Mesenteric fat pad (tissue), 1 donor: ENCODE results near the gene TMPRSS3. TPM values are rescaled to one million over a fixed set of nuclear protein-coding genes. Genes with fewer than 3 reads are reported as not detected.

Experiments
- DNase-seq: peaks from one replicate; pipeline ENCODE4 v3.0.0-alpha.2; 2020; ENCODE audit warnings: low spot score
- total RNA-seq: library from RNA; stranded (reverse); fragmentation: NEBNext Ultra II Directional; extraction: Animal tissue kit (Norgen Biotek cat#: 25700); gene quantifications from one replicate; pipeline ENCODE4 v1.2.1, GENCODE V29; 2021
- donor health status: DM: yes; HTN: yes; CAD: no.

The TMPRSS3 gene
- total RNA-seq, 1 donor from 2014 or later, result not detected

DNA sequence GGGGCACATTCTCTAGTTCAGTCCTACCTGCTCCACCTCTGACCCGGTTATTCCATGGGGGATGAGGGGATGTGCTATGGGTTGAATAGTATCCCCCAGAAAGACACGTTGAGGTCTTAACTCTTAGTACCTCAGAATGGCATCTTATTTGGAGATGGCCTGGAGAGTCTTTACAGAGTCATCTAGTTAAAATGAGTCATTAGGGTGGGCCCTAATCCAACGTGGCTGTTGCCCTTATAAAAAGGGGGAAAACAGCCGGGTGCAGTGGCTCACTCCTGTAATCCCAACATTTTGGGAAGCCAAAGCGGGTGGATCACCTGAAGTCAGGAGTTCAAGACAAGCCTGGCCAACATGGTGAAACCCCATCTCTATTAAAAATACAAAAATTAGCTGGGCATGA lies 5.7 kb downstream of the TMPRSS3 start:
- no peak for DNase-seq

DNA sequence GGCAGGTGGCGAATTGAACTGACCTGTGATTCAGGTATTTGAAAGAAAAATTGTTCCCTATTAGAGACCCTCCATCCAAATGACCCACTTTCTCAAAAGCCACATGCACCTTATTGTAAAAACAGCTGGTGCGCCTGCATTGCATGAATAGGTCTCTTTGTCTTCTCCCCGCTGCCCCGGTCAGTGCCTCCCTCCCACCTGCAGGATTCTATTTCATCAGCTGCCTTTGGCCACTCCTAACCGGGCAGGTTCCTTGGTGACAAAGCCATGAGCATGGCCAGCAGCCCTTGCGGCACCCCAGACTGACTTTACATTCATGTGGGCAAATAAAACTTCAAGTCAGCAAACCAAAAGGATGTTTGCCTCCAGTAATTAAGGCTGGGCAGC lies 6.4 kb downstream of the TMPRSS3 start:
- no peak for DNase-seq

- no peak for DNase-seq
These were observed 7.0 kb downstream of the TMPRSS3 start for GRCh38 chr21:42388740-42389448.

- DNase-seq, result no peak
These were observed 8.0 kb downstream of the TMPRSS3 start for GRCh38 chr21:42387843-42388340.

GRCh38 chr21:42387164-42387563 lies 8.7 kb downstream of the TMPRSS3 start:
- DNase-seq, result no peak

GRCh38 chr21:42386034-42386591 lies 9.7 kb downstream of the TMPRSS3 start:
- no peak for DNase-seq

DNA sequence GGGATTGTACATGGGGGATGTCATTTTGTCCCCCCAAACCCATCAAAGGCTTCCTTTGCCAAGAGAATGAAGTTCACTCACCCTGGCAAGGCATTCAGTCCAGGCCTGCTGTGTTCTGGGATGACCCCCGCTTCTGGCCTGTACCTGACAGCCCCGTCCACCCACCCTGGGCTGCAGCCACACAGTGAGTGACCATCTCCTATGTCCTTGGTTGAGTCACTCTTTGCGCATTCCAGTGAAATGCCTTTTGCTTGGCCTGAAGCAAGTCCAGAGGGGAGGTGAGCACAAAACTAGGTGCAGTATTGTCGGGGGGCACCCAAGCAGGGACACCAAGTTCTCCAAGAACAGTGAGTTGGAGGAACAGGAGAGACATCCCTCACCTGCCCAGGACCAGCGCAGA lies 10.2 kb downstream of the TMPRSS3 start:
- DNase-seq, result no peak

DNA sequence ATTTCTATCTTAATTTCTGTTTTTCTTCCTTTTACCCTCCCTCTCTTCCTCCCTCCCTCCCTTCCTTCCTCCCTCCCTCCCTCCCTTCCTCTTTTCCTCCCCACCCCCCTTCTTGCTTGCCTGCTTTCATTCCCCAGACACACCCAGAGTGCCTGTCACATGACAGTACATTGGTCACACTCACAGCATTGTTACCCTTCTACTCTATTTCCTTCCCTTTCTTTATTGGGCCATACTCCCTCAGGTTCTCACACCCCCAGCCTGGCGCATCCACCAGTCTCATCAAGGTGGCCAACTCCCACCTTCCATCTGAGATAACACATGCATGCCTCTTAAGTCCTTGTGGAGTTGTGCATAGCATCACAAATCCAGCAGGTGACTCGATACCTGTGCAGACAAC lies 10.9 kb downstream of the TMPRSS3 start:
- no peak for DNase-seq

DNA sequence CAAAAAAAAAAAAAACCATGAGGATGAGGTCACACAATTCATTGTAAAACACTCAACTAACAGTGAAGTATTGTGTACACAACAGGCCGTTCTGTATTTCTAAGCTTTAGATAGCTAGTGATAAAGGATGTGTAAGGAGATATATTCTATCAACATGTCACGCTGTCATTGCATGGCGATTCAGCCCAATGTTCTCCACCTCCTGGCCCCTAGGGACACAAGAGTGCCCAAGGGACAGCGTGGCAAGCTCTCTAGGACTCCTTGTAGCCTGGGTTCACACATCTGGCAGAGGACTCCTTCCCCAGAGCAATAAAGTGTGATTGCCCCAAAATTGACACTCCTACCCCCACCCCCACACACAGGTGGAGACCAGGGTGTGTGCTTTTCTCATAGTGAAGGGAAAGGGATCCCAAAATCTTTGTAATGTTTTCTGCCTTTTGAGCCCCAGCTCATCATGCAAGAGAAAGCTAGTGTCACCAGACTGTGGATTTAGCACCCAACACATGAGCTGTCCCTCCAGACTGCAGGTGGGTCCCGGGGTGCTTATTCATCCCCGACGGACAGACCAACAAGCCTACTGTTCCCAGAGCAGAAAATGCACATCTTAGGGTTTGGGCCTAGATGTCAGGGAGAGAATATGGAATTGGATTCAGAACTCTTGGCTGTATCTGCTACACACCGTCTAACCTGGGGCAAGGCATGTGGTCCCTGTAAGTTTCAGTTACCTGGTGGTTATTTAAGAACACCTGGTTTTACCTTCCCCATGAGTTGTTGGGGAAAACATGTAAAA lies 11.5 kb downstream of the TMPRSS3 start:
- DNase-seq, result no peak

- DNase-seq, result no peak
These were observed 12.5 kb downstream of the TMPRSS3 start for GRCh38 chr21:42383331-42383730.

- DNase-seq, result no peak
These were observed 12.9 kb downstream of the TMPRSS3 start for GRCh38 chr21:42382915-42383314.

- DNase-seq, result no peak
These were observed 14.4 kb downstream of the TMPRSS3 start for GRCh38 chr21:42381347-42381984.

DNA sequence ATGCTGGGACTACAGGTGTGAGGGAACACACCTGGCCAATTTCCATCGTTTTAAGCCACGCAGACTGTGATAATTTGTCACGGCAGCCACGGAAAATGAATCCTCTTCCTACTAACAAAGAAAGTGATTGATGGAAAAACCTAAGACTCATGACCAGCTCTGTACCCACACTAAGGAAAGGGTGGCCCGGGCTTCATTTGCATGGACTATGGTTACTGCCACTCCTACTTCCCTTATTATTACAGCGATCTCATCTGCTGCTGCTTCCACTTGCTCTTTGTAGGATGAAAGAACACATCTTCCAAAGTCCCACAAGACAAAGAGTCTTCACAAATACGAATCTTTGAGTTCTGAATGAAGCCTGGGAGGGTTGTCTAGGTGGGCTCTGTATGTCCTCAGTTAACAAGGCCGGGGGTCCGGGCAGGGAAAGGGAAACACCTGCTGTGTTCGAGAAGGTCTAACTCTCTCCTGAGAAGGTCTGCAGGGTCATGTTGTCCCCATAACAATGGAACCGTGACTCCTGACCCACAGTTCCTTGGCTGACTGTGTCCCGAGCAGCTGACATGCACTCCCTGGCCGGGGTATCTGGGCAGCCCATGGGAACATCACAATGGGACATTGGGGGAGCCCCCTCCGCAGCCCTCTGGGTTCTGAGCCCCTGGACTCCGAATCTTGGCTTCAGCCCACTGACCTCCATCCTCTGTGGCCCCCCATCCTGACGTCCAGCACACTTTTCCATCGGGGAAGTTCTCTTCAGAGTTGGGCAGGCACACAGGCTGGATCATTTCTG lies 16.2 kb downstream of the TMPRSS3 start:
- no peak for DNase-seq

- no peak for DNase-seq
These were observed 17.4 kb downstream of the TMPRSS3 start for GRCh38 chr21:42378418-42378817.

DNA sequence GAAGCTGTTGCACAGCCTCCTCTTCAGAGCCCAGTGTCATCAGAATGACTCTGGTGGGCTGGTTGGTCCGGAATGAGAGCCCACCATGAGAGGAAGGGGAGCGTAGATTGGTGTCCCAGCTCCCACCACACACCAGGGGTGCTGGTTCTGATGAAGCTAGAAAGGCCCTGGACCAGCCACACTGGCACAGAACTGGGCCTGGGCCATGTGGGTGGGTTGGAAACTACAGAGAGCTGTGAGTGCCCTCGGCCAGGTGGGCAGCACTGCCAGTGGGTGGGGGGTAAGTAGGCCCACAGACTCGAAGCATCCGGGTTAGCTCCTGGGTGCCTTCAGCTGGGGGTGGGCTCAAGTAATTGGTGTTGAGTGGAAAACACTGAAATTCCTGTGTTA lies 17.9 kb downstream of the TMPRSS3 start:
- DNase-seq, result no peak

- no peak for DNase-seq
These were observed 18.5 kb downstream of the TMPRSS3 start for GRCh38 chr21:42377211-42377950.

- DNase-seq, result no peak
These were observed 19.4 kb downstream of the TMPRSS3 start for GRCh38 chr21:42376338-42376982.

- no peak for DNase-seq
These were observed 19.9 kb downstream of the TMPRSS3 start for GRCh38 chr21:42375966-42376337.

GRCh38 chr21:42375506-42375905 lies 20.3 kb downstream of the TMPRSS3 start:
- no peak for DNase-seq
